ENCODE measurements around the gene SLC35A5. TPM values are rescaled to one million over a fixed set of nuclear protein-coding genes. Genes with fewer than 3 reads are reported as not detected.

SLC35A5 gene
- total and polyA plus RNA-seq, 9 donors = 21.8 to 44.8 (median 28.2) TPM

DNA sequence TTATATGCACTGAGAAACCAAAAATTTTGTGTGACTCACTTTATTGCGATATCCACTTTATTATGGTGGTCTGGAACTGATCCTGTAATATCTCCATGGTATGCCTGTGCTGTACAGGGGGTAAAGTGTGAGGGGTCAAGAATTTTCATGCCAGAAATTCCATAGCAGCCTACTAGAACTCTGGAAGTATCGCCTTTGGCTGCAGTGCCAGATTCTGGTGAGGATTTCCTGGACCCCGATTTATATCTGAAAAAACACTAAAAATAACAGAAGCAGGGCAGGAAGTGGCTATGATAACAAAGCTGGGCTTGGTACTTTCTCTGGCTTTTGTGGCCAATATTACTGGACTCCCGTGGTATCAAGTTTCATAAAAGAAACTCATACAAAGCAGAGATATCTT, 42.7 kb downstream of the SLC35A5 start:
- DNase-seq = no peak
- 11 to 23% (median 15%) methylated on average over 4 of the region's 4 CpGs for WGBS, 3 donors

GRCh38 chr3:112605285-112605684, 43.4 kb downstream of the SLC35A5 start:
- peaks cover 4% of the 10 kb centered on the region for H3K4me1 ChIP-seq (ENCODE audit: insufficient read depth)
- H3K9me3 ChIP-seq = no peaks in the 10 kb centered on the region
- H3K36me3 ChIP-seq = no peaks in the 10 kb centered on the region
- no peak for DNase-seq
- no peak overlapping the region for H3K4me3 ChIP-seq
- H3K27ac ChIP-seq = no peak overlapping the region
- H3K27me3 ChIP-seq = no peaks in the 10 kb centered on the region
- intact Hi-C loops (cut with DNase I) = no loop called here
- TF ChIP-seq EP300 (IDR thresholded peaks at IDR 0.05) (no peak), CTCF (IDR thresholded peaks at IDR 0.05) (no peak), POLR2A (IDR thresholded peaks at IDR 0.05) (no peak)
- WGBS, 3 donors = 77 to 84% (median 82%) methylated on average over 9 of the region's 9 CpGs

More for the DNA sequence above, 42.7 kb downstream of the SLC35A5 start:
- no peak for TF ChIP-seq POLR2A (IDR thresholded peaks at IDR 0.05)
- no peak for TF ChIP-seq EP300 (IDR thresholded peaks at IDR 0.05)
- TF ChIP-seq CTCF (IDR thresholded peaks at IDR 0.05) = no peak
- Histone ChIP-seq H3K9me3 (no peaks in the 10 kb centered on the region), H3K4me3 (no peak overlapping the region), H3K27ac (no peak overlapping the region), H3K27me3 (no peaks in the 10 kb centered on the region), H3K36me3 (no peaks in the 10 kb centered on the region), H3K4me1 (ENCODE audit: insufficient read depth) (peaks cover 4% of the 10 kb centered on the region)
- intact Hi-C loops (cut with DNase I) = no loop called here

- intact Hi-C loops (cut with DNase I) = no loop called here
- no peak for DNase-seq
- TF ChIP-seq CTCF (IDR thresholded peaks at IDR 0.05) = no peak
- TF ChIP-seq POLR2A (IDR thresholded peaks at IDR 0.05) = no peak
- no peak for TF ChIP-seq EP300 (IDR thresholded peaks at IDR 0.05)
- Histone ChIP-seq H3K4me1 (ENCODE audit: insufficient read depth) (peaks cover 4% of the 10 kb centered on the region), H3K27ac (no peak overlapping the region), H3K36me3 (no peaks in the 10 kb centered on the region), H3K4me3 (no peak overlapping the region), H3K9me3 (no peaks in the 10 kb centered on the region), H3K27me3 (no peaks in the 10 kb centered on the region)
- WGBS, 3 donors = 84 to 92% (median 88%) methylated on average over 2 of the region's 2 CpGs
Measured at GRCh38 chr3:112606098-112606497, 44.3 kb downstream of the SLC35A5 start.

GRCh38 chr3:112607863-112608262, 46.0 kb downstream of the SLC35A5 start:
- H3K4me3 ChIP-seq = no peak overlapping the region
- H3K27me3 ChIP-seq = no peaks in the 10 kb centered on the region
- H3K27ac ChIP-seq = no peak overlapping the region
- no peak for TF ChIP-seq EP300 (IDR thresholded peaks at IDR 0.05)
- TF ChIP-seq CTCF (IDR thresholded peaks at IDR 0.05) = no peak
- TF ChIP-seq POLR2A (IDR thresholded peaks at IDR 0.05) = no peak
- DNase-seq = no peak
- no peaks in the 10 kb centered on the region for H3K9me3 ChIP-seq
- H3K4me1 ChIP-seq (ENCODE audit: insufficient read depth) = peaks cover 4% of the 10 kb centered on the region
- H3K36me3 ChIP-seq = no peaks in the 10 kb centered on the region
- intact Hi-C loops (cut with DNase I) = no loop called here

DNA sequence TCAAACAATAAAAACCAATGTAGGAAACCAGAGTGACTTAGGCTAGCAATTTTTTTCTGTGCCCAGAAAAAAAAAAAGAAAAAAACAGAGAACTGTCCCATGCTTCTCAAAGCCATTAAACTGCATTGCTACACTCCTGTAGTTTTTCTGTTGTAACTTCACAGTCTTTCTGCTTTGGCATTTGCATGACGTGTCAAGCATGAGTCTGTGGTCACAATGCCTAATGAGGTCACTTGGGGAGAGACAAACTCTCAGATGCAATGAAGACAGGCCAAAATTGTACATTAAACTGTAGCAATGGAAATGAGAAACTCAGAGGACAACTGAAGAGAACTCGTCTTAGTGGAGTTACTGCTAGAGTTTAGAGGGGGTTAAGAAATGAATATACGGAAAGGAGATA, 48.3 kb downstream of the SLC35A5 start:
- TF ChIP-seq EP300 (IDR thresholded peaks at IDR 0.05) = no peak
- TF ChIP-seq CTCF (IDR thresholded peaks at IDR 0.05) = no peak
- TF ChIP-seq POLR2A (IDR thresholded peaks at IDR 0.05) = no peak
- peaks cover 2% of the 10 kb centered on the region for H3K4me1 ChIP-seq (ENCODE audit: insufficient read depth)
- 87 to 96% (median 94%) methylated on average over 3 of the region's 3 CpGs for WGBS, 3 donors
- no peak overlapping the region for H3K4me3 ChIP-seq
- no peaks in the 10 kb centered on the region for H3K36me3 ChIP-seq
- no peak for DNase-seq
- H3K27ac ChIP-seq = no peak overlapping the region
- H3K9me3 ChIP-seq = no peaks in the 10 kb centered on the region
- H3K27me3 ChIP-seq = no peaks in the 10 kb centered on the region
- intact Hi-C loops (cut with DNase I) = no loop called here
